Suppressor macrophage treated with lipopolysaccharide for 4 hours (primary cell): Measurements from ENCODE around the gene NT5C3B.
A peak's percentile ranks its signal among the peaks of the same experiment; 100 is the strongest.
"Not testable (repeated sequence)": the region's sequence is repeated elsewhere in the genome, so short reads cannot be mapped to it uniquely, and the experiment has no call there.

Experiments used
- DNase-seq: peaks from one replicate; pipeline ENCODE4 v3.0.0-alpha.2; 2020

The NT5C3B gene

GRCh38 chr17:41835800-41836549, at the start of gene NT5C3B:
TSS of gene NT5C3B (minus strand) at chr17:41836232. CDS start at chr17:41836193, 39 bp downstream.
- peak; percentile 36 for DNase-seq

GRCh38 chr17:41885733-41886132, 49.7 kb upstream of the NT5C3B start:
- no peak for DNase-seq

- no peak for DNase-seq
These were observed 46.7 kb upstream of the NT5C3B start for GRCh38 chr17:41882756-41883155.

GRCh38 chr17:41880130-41880529, 44.1 kb upstream of the NT5C3B start:
- no peak for DNase-seq

GRCh38 chr17:41874293-41874670, 38.2 kb upstream of the NT5C3B start:
- not testable (repeated sequence) for DNase-seq

GRCh38 chr17:41873559-41874292, 37.7 kb upstream of the NT5C3B start:
- no peak for DNase-seq

- DNase-seq = no peak
These were observed 35.8 kb upstream of the NT5C3B start for GRCh38 chr17:41871789-41872188.

GRCh38 chr17:41870627-41871026, 34.6 kb upstream of the NT5C3B start:
- no peak for DNase-seq

GRCh38 chr17:41870097-41870496, 34.1 kb upstream of the NT5C3B start:
- DNase-seq = no peak

GRCh38 chr17:41869426-41869825, 33.4 kb upstream of the NT5C3B start:
- DNase-seq = no peak

- no peak for DNase-seq
These were observed 32.5 kb upstream of the NT5C3B start for GRCh38 chr17:41868568-41868967.

- no peak for DNase-seq
These were observed 29.5 kb upstream of the NT5C3B start for GRCh38 chr17:41865596-41865893.

- DNase-seq = peak; percentile 93
These were observed 29.0 kb upstream of the NT5C3B start, which contains the start of gene KLHL11 for GRCh38 chr17:41864836-41865595. TSS of gene KLHL11 (minus strand) at chr17:41865423. CDS start at chr17:41865370, 53 bp downstream.

- DNase-seq = peak; percentile 18
These were observed 28.4 kb upstream of the NT5C3B start for GRCh38 chr17:41864498-41864835.

- no peak for DNase-seq
These were observed 27.2 kb upstream of the NT5C3B start for GRCh38 chr17:41863074-41863848.

- DNase-seq = no peak
These were observed 24.4 kb upstream of the NT5C3B start for GRCh38 chr17:41860254-41860931.

- not testable (repeated sequence) for DNase-seq
These were observed 15.3 kb upstream of the NT5C3B start for GRCh38 chr17:41851382-41851781.

- DNase-seq = no peak
These were observed 13.4 kb upstream of the NT5C3B start for GRCh38 chr17:41849251-41849990.

GRCh38 chr17:41848788-41849187, 12.8 kb upstream of the NT5C3B start:
- DNase-seq = no peak

GRCh38 chr17:41844971-41845370, 8.9 kb upstream of the NT5C3B start:
- DNase-seq = no peak

GRCh38 chr17:41840781-41841180, 4.7 kb upstream of the NT5C3B start:
- not testable (repeated sequence) for DNase-seq

- not testable (repeated sequence) for DNase-seq
These were observed 3.4 kb upstream of the NT5C3B start for GRCh38 chr17:41839448-41839847.
